WTC11 (cell line): ENCODE results near the gene ARSA. TPM values are rescaled to one million over a fixed set of nuclear protein-coding genes. Genes with fewer than 3 reads are reported as not detected.

ENCODE experiments used
- ATAC-seq: fragments of 200-7000 bp; cut with Tn5 transposase; 2 replicates; pipeline ENCODE4 v1.10.0; 2021; ENCODE audit warnings: mild to moderate bottlenecking, moderate library complexity
- CTCF ChIA-PET: fragments of 300-600 bp; sonication (Branson Sonifier 250); formaldehyde crosslinking; loops from one replicate; lab custom pipeline; 2021; ENCODE audit warnings: antibody characterized with exemption; lab: Charles Lee
- POLR2A ChIA-PET: fragments of 350-600 bp; sonication (Branson Sonifier 250); formaldehyde crosslinking; loops from one replicate; lab custom pipeline; 2021; ENCODE audit warnings: antibody characterized with exemption; lab: Charles Lee
- DNase-seq: peaks from one replicate; pipeline ENCODE4 v3.0.0; 2021; ENCODE audit warnings: low spot score
- H3K27ac Mint-ChIP-seq: 2 replicates; pipeline ENCODE4 v1.8.0; 2021; ENCODE audit warnings: mixed read lengths
- H3K27me3 Mint-ChIP-seq: 2 replicates; pipeline ENCODE4 v1.8.0; 2021; ENCODE audit warnings: low read depth, mild to moderate bottlenecking, moderate library complexity, mixed read lengths
- H3K36me3 Mint-ChIP-seq: 2 replicates; pipeline ENCODE4 v1.8.0; 2021; ENCODE audit warnings: mixed read lengths
- H3K4me1 Mint-ChIP-seq: 2 replicates; pipeline ENCODE4 v1.8.0; 2022; ENCODE audit warnings: mixed read lengths
- H3K4me3 Mint-ChIP-seq: 2 replicates; pipeline ENCODE4 v1.8.0; 2021; ENCODE audit warnings: mild to moderate bottlenecking, moderate library complexity, mixed read lengths
- H3K9me3 Mint-ChIP-seq: 2 replicates; pipeline ENCODE4 v1.8.0; 2021; ENCODE audit warnings: mixed read lengths
- AR ChIP-seq: fragments of 250-450 bp; sonication (Bioruptor Pico); IDR thresholded peaks from 2 replicates; pipeline ENCODE4 v1.9.0; 2021; ENCODE audit warnings: mild to moderate bottlenecking
- E2F1 ChIP-seq: sonication (generic); formaldehyde crosslinking; IDR thresholded peaks from 2 replicates; pipeline ENCODE4 v1.8.0; 2022; ENCODE audit warnings: mild to moderate bottlenecking, missing genetic modification reagents
- E2F5 ChIP-seq: sonication (generic); formaldehyde crosslinking; IDR thresholded peaks from 2 replicates; pipeline ENCODE4 v1.8.1; 2022; ENCODE audit warnings: mild to moderate bottlenecking, moderate library complexity, missing genetic modification reagents
- ELF4 ChIP-seq: sonication (generic); formaldehyde crosslinking; IDR thresholded peaks from 2 replicates; pipeline ENCODE4 v1.8.1; 2022; ENCODE audit warnings: low read depth, mild to moderate bottlenecking, moderate library complexity, missing genetic modification reagents
- EMX1 ChIP-seq: fragments of 250-450 bp; sonication (Bioruptor Pico); IDR thresholded peaks from 2 replicates; pipeline ENCODE4 v1.8.0; 2021; ENCODE audit warnings: mild to moderate bottlenecking
- ERG ChIP-seq: fragments of 250-450 bp; sonication (Bioruptor Pico); IDR thresholded peaks from 2 replicates; pipeline ENCODE4 v1.8.0; 2021; ENCODE audit warnings: mild to moderate bottlenecking
- FOXP1 ChIP-seq: sonication (generic); formaldehyde crosslinking; IDR thresholded peaks from 2 replicates; pipeline ENCODE4 v1.8.0; 2022; ENCODE audit warnings: missing genetic modification reagents, mild to moderate bottlenecking, moderate library complexity, borderline replicate concordance
- KAT7 ChIP-seq: sonication (generic); formaldehyde crosslinking; IDR thresholded peaks from 2 replicates; pipeline ENCODE4 v1.8.1; 2023; ENCODE audit warnings: missing genetic modification reagents, mild to moderate bottlenecking, borderline replicate concordance
- NFYB ChIP-seq: sonication (generic); formaldehyde crosslinking; conservative IDR thresholded peaks from 2 replicates; pipeline ENCODE4 v1.8.0; 2022; ENCODE audit warnings: low read depth, missing genetic modification reagents
- OVOL2 ChIP-seq: fragments of 250-450 bp; sonication (Bioruptor Pico); IDR thresholded peaks from 2 replicates; pipeline ENCODE4 v1.9.0; 2021; ENCODE audit warnings: mild to moderate bottlenecking, borderline replicate concordance
- PRDM15 ChIP-seq: sonication (generic); formaldehyde crosslinking; IDR thresholded peaks from 2 replicates; pipeline ENCODE4 v1.8.0; 2022; ENCODE audit warnings: missing genetic modification reagents
- RELA ChIP-seq: sonication (generic); formaldehyde crosslinking; IDR thresholded peaks from 2 replicates; pipeline ENCODE4 v1.8.1; 2022; ENCODE audit warnings: missing genetic modification reagents, mild to moderate bottlenecking, borderline replicate concordance
- RORB ChIP-seq: fragments of 250-450 bp; sonication (Bioruptor Pico); IDR thresholded peaks from 2 replicates; pipeline ENCODE4 v1.9.0; 2021; ENCODE audit warnings: mild to moderate bottlenecking
- SP1 ChIP-seq: sonication (generic); formaldehyde crosslinking; conservative IDR thresholded peaks from 2 replicates; pipeline ENCODE4 v1.8.1; 2022; ENCODE audit warnings: missing genetic modification reagents
- ZMAT4 ChIP-seq: fragments of 250-450 bp; sonication (Bioruptor Pico); IDR thresholded peaks from 2 replicates; pipeline ENCODE4 v1.9.0; 2021; ENCODE audit warnings: mild to moderate bottlenecking
- ZNF263 ChIP-seq: sonication (generic); formaldehyde crosslinking; IDR thresholded peaks from 2 replicates; pipeline ENCODE4 v1.8.1; 2022; ENCODE audit warnings: low read depth, mild to moderate bottlenecking, moderate library complexity, missing genetic modification reagents
- ZNF317 ChIP-seq: sonication (generic); formaldehyde crosslinking; IDR thresholded peaks from 2 replicates; pipeline ENCODE4 v1.8.1; 2023; ENCODE audit warnings: low read depth, mild to moderate bottlenecking, moderate library complexity, missing genetic modification reagents, borderline replicate concordance
- ZNF423 ChIP-seq: fragments of 250-450 bp; sonication (Bioruptor Pico); IDR thresholded peaks from 2 replicates; pipeline ENCODE4 v2.1.2; 2022; ENCODE audit warnings: mild to moderate bottlenecking, moderate library complexity
- ZNF425 ChIP-seq: fragments of 250-450 bp; sonication (Bioruptor Pico); conservative IDR thresholded peaks from 2 replicates; pipeline ENCODE4 v1.9.0; 2021; ENCODE audit warnings: mild to moderate bottlenecking
- total RNA-seq: library from RNA; stranded (reverse); gene quantifications from 3 replicates; pipeline ENCODE4 v1.2.3, GENCODE V29; 2021

The ARSA gene
- total RNA-seq, 1 experiment from 2014 or later = 18.8 TPM

- no peaks in the 10 kb centered on the region for H3K9me3 Mint-ChIP-seq
- ChIA-PET CTCF (interaction anchor here (0.5 to 4.5 kb wide), 30 partner anchors 14 to 482 kb away, joined by 3 to 78 read pairs (median 4); partner anchors contain the start of genes CPT1B, SCO2, SHANK3 and SYCE3), POLR2A (interaction anchor here (0.6 to 1.9 kb wide), 2 partner anchors 13 to 15 kb away, joined by 3 to 12 read pairs; no protein-coding TSS in a partner anchor)
- no peak for DNase-seq
- peak overlapping the region; percentile 70 for H3K4me3 Mint-ChIP-seq
- TF ChIP-seq PRDM15 (CRISPR knock-in tag) = peak; percentile 22; the same call in 1 of the 2 replicates
- no peak for TF ChIP-seq ELF4 (CRISPR knock-in tag)
- 0 out of 2 replicates have a peak, but pooled peaks have one; percentile 29 for TF ChIP-seq ZNF317 (CRISPR knock-in tag)
- H3K27me3 Mint-ChIP-seq = peaks cover 18% of the 10 kb centered on the region
- no peak overlapping the region for H3K27ac Mint-ChIP-seq
- H3K36me3 Mint-ChIP-seq = no peaks in the 10 kb centered on the region
- peaks cover 11% of the 10 kb centered on the region for H3K4me1 Mint-ChIP-seq
- no peak for ATAC-seq
These were observed 906 bp downstream of the ARSA start for GRCh38 chr22:50626850-50627641.

GRCh38 chr22:50626314-50626849 is 1.6 kb downstream of the ARSA start:
- Mint-ChIP-seq H3K27ac (no peak overlapping the region), H3K27me3 (peaks cover 23% of the 10 kb centered on the region), H3K4me1 (peaks cover 17% of the 10 kb centered on the region), H3K36me3 (no peaks in the 10 kb centered on the region), H3K9me3 (no peaks in the 10 kb centered on the region), H3K4me3 (peak overlapping the region; percentile 53)
- no peak for TF ChIP-seq FOXP1 (CRISPR knock-in tag)
- no peak for TF ChIP-seq ZNF425 (CRISPR knock-in tag)
- TF ChIP-seq E2F1 (CRISPR knock-in tag) = no peak
- no peak for TF ChIP-seq RORB (CRISPR knock-in tag)
- TF ChIP-seq RELA (CRISPR knock-in tag) = no peak
- TF ChIP-seq ZNF423 (CRISPR knock-in tag) = no peak
- TF ChIP-seq E2F5 = no peak
- TF ChIP-seq NFYB (CRISPR knock-in tag) = no peak
- no peak for TF ChIP-seq ZNF263 (CRISPR knock-in tag)
- no peak for TF ChIP-seq SP1 (CRISPR knock-in tag)
- TF ChIP-seq KAT7 = no peak
- no peak for TF ChIP-seq ERG (CRISPR knock-in tag)
- TF ChIP-seq AR (CRISPR knock-in tag) = no peak
- TF ChIP-seq EMX1 (CRISPR knock-in tag) = no peak
- TF ChIP-seq OVOL2 (CRISPR knock-in tag) = no peak
- no peak for TF ChIP-seq ZMAT4 (CRISPR knock-in tag)
- ChIA-PET CTCF (interaction anchor here (0.5 to 4.5 kb wide), 23 partner anchors 14 to 482 kb away, joined by 3 to 78 read pairs (median 4); partner anchors contain the start of genes SCO2, SHANK3 and SYCE3), POLR2A (no interaction called here)
- no peak for ATAC-seq
- DNase-seq = no peak
